LNCaP clone FGC (cell line): ENCODE data around the gene MYMK.

Experiments used
- DNase-seq: peaks from one replicate; pipeline ENCODE4 v3.0.0-alpha.2; 2011; ENCODE audit warnings: low read depth
- H3K4me3 ChIP-seq: 2 replicates; pipeline ENCODE4 v1.5.1; 2011; ENCODE audit warnings: mild to moderate bottlenecking, low read depth, low read length, control low read depth
- CTCF ChIP-seq: IDR thresholded peaks from 2 replicates; pipeline ENCODE4 v1.5.1; 2012; ENCODE audit warnings: mild to moderate bottlenecking; ENCODE audit not compliant: control insufficient read depth, insufficient read depth; ENCODE audit errors: extremely low read depth

MYMK gene

GRCh38 chr9:133523106-133523505, 1.7 kb downstream of the MYMK start:
- H3K4me3 ChIP-seq: no peak overlapping the region
- no peak for DNase-seq
- no peak for TF ChIP-seq CTCF

GRCh38 chr9:133522073-133522910, 2.5 kb downstream of the MYMK start:
- TF ChIP-seq CTCF: no peak
- H3K4me3 ChIP-seq: no peak overlapping the region

GRCh38 chr9:133521122-133522072, 3.4 kb downstream of the MYMK start:
- no peak for DNase-seq
- TF ChIP-seq CTCF: no peak

More at GRCh38 chr9:133522073-133522910, 2.5 kb downstream of the MYMK start:
- DNase-seq: no peak

GRCh38 chr9:133520121-133520835, 4.5 kb downstream of the MYMK start:
- TF ChIP-seq CTCF: no peak
- no peak overlapping the region for H3K4me3 ChIP-seq
- no peak for DNase-seq

More at GRCh38 chr9:133521122-133522072, 3.4 kb downstream of the MYMK start:
- H3K4me3 ChIP-seq: no peak overlapping the region

- H3K4me3 ChIP-seq: no peak overlapping the region
- DNase-seq: no peak
- no peak for TF ChIP-seq CTCF
These were observed 5.1 kb downstream of the MYMK start for GRCh38 chr9:133519693-133520092.

- no peak overlapping the region for H3K4me3 ChIP-seq
- no peak for TF ChIP-seq CTCF
- no peak for DNase-seq
These were observed 5.9 kb downstream of the MYMK start for GRCh38 chr9:133518706-133519449.
